Activated CD8-positive, alpha-beta memory T cell treated with anti-CD3 and anti-CD28 coated beads for 36 hours (primary cell): ENCODE measurements around the gene TAF3. TPM values are rescaled to one million over a fixed set of nuclear protein-coding genes. Genes with fewer than 3 reads are reported as not detected.
"Not testable (repeated sequence)": the region's sequence is repeated elsewhere in the genome, so short reads cannot be mapped to it uniquely, and the experiment has no call there.

Source experiments
- CTCF ChIA-PET: fragments of 350-600 bp; sonication (Branson Sonifier 250); formaldehyde crosslinking; loops from one replicate; lab custom pipeline; 2021; ENCODE audit warnings: antibody characterized with exemption; lab: Charles Lee
- POLR2A ChIA-PET: fragments of 350-600 bp; sonication (Branson Sonifier 250); formaldehyde crosslinking; loops from one replicate; lab custom pipeline; 2021; ENCODE audit warnings: antibody characterized with exemption; lab: Charles Lee
- total RNA-seq, 2 experiments: library from RNA; stranded (reverse); gene quantifications; one replicate each; pipeline ENCODE4 v1.2.3, GENCODE V29; 2021

TAF3 gene
- total RNA-seq, 2 experiments from 2014 or later: 19.4 to 20.3 TPM

DNA sequence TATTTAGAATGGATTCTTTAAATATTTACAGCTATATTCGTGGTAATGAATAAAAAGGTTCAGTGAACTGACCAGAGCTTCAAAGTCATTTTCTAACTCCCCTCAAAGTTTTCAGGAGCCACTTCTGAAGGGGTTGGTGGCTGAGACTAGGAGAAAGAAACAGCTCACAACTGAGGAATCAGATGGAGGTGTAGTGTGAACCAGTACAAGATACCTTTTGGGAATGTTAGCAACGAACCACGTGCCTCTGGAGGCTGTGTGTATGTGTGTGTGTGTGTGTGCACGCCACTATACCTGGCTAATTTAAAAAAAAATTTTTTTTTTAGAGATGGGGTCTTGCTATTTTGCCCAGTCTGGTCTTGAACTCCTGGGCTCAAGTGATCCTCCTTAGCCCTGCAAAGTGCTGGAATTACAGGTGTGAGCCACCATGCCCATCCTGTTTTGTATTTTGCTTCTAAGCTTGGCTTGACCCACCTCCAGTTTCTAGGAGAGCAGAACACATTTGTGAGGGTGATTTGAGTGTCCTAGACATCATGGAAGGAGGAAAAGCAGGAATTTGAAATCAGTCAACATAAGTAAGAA is 9.5 kb upstream of the TAF3 start:
- POLR2A ChIA-PET: interaction anchor here (0.6 to 1.4 kb wide), 2 partner anchors 9 to 880 kb away, joined by 3 to 6 read pairs; no protein-coding TSS in a partner anchor
- CTCF ChIA-PET: no interaction called here

DNA sequence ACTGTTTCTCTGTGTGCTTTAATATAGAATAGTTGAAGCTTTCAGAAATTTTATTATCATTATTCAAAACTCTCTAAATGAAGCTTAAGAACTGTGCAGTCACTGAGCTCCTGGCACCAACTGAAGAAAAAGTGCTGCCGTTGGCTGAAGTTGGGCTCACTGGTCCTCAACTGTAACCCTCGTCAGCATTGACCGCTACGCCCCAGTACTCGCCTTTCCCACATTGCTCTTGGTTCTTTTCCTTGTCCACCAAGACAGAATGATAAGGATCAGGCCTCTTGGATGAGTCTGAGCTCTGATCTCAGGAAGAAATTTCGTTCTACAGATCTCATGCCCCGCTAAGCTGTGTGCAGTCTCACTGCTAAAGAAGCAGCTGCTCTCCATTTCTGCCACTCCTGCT is 7.9 kb upstream of the TAF3 start:
- CTCF ChIA-PET: no interaction called here
- POLR2A ChIA-PET: no interaction called here

DNA sequence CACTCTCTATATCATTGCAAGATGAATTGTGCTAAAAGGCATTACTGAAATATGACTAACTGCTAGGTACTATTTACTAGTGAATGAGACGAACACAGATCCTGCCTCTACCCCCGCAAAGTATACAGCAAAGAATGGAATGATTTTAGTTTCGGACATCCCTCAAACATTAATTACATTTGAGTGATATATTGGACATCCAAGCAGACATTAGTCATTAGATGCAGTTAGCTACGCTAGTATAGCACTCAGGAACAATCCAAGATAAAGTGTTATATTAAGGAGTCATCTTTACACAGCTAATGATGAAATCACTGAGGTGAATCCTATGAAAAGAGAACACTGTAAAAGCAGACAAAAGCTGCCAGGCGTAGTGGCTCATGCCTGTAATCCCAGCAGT is 7.3 kb upstream of the TAF3 start:
- CTCF ChIA-PET: no interaction called here

DNA sequence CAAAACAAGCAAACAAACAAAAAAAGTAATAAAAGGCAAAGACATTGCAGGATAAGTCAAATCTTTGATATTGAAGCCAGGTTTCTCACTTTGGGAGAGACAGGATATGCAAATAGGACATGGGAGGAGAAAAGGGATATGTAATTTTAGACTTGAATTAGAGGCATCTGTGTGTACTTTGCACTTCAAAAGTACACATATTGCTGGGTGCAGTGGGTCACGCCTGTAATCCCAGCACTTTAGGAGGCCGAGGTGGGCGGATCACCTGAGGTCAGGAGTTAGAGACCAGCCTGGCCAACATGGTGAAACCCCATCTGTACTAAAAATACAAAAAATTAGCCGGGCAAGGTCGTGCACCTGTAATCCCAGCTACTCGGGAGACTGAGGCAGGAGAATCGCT is 6.6 kb upstream of the TAF3 start:
- CTCF ChIA-PET, POLR2A ChIA-PET: not testable (repeated sequence)

More for the DNA sequence above, 7.3 kb upstream of the TAF3 start:
- POLR2A ChIA-PET: no interaction called here

DNA sequence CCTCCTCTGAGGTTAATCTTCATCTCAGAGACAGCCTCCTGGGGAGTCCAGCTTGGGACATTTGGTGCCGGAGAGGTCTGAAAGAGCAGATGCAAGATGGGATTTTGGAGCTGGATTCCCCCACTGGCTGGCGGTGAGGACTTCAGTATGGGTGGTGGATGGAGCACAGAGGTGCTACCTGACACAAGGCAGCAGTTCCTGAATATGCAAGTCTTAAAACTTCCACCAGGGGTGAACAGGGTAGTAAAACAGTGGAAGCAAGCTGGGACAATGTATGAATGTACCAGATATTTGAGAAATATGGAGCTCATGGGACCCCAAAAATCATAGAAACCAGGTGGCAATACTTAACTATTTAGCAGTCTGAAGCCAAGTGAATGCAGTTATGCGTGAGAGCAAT is 4.8 kb upstream of the TAF3 start:
- CTCF ChIA-PET: no interaction called here

DNA sequence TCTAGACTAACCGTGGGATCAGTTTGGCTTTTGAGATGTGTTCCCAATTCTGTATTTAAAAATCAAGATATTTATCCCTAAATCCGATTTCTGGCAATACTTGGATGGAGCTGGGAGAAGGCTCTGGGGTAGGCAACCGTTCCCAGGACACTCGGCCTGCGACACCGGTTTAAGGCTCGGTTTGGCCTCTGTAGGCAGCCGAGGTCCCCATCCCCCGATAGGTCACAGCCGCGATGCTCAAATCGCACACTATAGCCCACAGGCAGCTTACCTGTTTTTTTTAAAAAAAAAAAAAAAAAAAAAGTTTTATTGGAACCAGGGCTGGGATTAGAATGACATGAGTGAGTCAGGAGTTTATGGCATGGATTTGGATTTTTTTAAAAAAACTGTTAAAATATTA is 729 bp upstream of the TAF3 start:
- CTCF ChIA-PET: interaction anchor here (0.9 to 1.4 kb wide), 2 partner anchors 13 to 26 kb away, joined by 3 to 4 read pairs; no protein-coding TSS in a partner anchor

More for the DNA sequence above, 4.8 kb upstream of the TAF3 start:
- POLR2A ChIA-PET: interaction anchor here (0.6 kb wide), 1 partner anchor 66 kb away, joined by 3 read pairs; no protein-coding TSS in a partner anchor

DNA sequence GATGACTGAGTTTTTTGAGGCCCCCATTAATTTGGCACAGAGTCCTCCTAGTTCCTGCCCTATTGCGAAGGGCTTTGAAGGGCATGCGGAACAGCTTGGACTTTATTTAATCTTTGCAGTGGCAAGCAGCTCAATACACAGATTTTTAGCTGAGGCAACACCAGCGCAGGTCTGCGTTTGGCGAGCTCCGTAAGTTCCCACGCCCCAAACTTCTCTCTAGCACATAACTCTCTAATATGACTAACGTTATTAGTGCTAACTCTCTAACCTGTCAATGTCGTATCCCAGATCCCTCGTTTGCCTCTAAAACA is 366 bp upstream of the TAF3 start:
- POLR2A ChIA-PET: interaction anchor here (0.5 to 3.9 kb wide), 5 partner anchors 9 to 1162 kb away, joined by 3 to 23 read pairs (median 4); partner anchors contain the start of genes ATP5F1C and KIN
- CTCF ChIA-PET: interaction anchor here (0.9 to 1.4 kb wide), 2 partner anchors 12 to 26 kb away, joined by 3 to 4 read pairs; no protein-coding TSS in a partner anchor

More for the DNA sequence above, 729 bp upstream of the TAF3 start:
- POLR2A ChIA-PET: interaction anchor here (0.5 to 3.9 kb wide), 5 partner anchors 9 to 1162 kb away, joined by 3 to 23 read pairs (median 4); partner anchors contain the start of genes ATP5F1C and KIN

DNA sequence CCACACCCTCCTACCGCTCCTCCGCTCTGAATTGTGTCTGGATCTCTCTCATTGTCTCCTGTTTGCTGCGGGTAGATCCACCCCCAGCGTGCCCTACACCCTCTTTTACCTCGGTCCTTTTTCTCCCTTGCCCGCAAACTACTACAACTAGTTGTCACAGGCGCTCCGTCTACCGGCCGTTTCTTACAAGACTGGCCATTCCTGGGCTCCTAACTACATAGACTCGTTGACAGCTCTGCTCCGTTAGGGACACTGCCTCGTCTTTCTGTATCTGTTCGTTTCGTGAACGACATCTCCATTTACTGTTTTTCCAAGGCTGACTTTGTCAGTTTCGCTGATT is 786 bp downstream of the TAF3 start:
- POLR2A ChIA-PET: interaction anchor here (3.9 kb wide), 1 partner anchor 31 kb away, joined by 23 read pairs; the partner anchor contains the start of genes ATP5F1C and KIN

DNA sequence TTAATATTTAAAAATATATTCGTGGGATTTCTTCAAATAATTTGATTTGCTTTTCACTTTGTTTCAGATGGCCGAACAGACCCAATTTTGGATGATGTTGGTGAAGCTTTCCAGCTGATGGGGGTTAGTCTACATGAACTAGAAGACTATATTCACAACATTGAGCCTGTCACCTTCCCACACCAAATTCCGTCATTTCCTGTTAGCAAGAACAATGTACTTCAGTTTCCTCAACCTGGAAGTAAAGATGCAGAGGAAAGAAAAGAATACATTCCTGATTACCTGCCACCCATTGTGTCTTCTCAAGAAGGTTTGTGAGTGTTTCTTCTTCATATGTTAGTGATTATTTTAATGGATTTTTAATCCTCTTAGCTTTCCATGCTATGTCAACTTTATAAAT is 5.9 kb downstream of the TAF3 start:
- ChIA-PET POLR2A (no interaction called here), CTCF (no interaction called here)

More for the DNA sequence above, 786 bp downstream of the TAF3 start:
- CTCF ChIA-PET: no interaction called here

DNA sequence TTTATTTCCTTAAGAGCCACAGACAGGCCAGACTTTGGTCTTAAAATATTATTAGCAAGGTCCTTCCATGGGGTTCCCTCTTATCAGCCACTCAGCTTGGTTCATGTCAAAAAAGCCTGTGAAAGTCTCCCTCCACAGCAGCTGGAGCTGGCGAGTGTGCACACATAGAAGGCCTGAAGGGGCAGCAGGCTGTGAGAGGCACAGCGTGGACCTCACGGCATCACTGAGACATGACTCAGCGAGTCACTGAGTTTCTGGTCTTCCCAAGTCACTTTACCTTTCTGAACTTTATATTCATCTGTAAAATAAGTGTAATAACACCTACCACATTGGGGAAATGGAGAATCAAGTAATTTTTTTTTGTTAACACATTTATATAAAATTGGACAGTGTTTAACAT is 8.7 kb downstream of the TAF3 start:
- ChIA-PET POLR2A (no interaction called here), CTCF (no interaction called here)

DNA sequence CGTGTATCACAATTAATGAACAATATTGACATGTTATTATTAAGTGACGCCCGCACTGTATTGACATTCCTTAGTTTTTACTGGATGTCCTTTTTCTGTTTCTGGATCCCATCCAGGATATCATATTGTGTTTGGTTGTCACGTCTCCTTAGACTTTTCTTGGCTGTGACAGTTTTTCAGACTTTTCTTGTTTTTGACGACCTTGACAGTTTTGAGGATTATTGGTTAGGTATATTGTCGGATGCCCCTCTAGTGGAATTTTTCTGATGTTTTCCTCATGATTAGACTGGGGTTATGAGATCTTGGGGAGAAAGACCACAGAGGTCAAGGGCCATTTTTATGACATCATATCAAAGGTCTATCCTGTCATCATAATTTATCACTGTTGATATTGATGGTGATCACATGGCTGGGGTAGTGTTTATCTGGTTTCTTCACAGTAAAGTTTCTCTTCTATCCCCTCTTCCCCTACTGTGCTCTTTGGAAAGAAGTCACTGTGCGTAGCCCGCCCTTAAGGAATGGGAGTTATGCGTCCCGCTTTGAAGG is 11.1 kb downstream of the TAF3 start:
- POLR2A ChIA-PET: no interaction called here
- CTCF ChIA-PET: no interaction called here

DNA sequence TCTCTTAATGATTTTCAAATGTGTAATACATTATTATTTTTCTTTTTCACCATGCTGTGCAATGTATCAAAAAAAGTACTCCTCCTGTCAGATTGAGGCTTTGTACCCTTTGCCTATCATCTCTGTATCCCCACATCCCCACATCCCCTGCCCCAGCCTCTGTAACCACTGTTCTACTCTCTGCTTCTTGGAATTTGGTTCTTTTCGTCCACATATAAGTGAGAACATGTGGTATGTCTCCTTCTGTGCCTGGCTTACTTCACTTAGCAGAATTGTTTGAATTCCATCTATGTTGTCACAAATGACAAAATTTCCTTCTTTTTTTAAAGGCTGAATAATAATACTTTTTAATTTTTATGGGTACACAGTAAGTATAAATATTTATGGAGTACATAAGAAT is 13.8 kb downstream of the TAF3 start:
- CTCF ChIA-PET: no interaction called here
- POLR2A ChIA-PET: no interaction called here

DNA sequence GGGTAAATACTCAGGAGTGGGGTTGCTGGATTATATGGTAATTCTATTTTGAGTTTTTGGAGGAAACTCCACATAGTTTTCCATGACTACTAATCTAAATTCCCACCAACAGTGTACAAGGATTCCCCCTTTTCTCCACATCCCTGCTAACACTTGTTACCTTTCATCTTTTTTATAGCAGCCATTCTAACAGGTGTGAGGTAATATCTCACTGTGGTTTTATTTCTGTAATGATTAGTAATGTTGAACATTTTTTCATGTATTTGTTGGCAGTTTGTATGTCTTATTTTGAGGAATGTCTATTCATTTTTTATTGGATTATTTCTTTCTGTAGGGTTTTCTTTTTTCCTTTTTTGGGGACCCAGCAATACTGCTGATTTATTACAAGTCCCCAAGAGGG is 14.9 kb downstream of the TAF3 start:
- ChIA-PET CTCF (no interaction called here), POLR2A (no interaction called here)

DNA sequence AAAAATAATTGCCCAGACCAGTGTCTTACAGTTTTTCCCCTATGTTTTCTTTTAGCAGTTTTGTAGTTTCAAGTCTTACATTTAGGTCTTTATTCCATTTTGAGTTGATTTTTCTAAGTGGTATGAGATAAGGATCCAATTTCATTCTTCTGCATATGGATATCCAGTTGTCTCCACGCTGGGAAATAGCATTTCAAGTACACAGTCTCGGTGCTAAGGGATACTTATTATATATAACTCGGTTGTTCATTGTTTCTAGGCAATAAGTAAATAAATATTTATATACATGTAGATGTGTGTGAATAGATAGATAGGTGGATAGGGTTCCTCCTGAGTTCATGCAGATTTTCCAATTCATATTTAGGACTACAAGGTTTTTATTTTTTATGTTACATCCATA is 16.0 kb downstream of the TAF3 start:
- CTCF ChIA-PET: no interaction called here
- POLR2A ChIA-PET: no interaction called here

DNA sequence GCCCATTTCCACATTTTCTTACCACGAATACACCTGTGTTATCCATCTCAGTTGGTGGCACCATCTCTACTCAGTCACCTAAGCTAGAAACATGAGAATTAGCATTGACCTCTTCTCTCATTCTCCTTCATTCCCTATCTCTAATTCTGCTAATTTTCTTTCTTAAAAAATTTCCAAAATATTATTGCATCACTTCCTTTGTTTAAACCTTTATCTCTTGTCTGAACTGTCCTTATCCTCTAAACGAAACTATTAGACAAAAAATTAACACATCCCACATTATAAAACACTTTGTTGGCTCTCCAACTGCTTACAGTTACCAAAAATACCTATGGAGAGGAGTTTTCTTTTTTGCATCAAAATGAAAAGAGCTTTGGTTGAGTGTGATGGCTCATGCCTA is 18.3 kb downstream of the TAF3 start:
- ChIA-PET POLR2A (no interaction called here), CTCF (no interaction called here)

DNA sequence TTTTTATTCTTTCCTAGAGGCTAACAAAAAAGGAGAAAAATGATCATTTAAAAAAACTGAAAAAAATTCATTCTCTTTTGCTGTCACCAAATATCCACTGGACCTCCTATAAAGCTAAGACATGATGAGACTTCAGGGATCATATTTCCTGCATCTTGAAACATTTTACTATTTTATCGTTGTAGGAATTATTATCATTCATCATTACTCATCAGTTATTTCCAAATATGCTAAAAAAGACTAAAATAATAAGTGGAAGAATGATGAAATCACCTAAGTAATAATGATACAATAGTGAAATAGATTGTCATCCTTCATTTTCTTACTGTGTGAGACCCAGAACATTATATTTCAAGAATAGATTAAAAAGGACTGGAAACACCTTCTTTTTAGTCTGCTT is 28.3 kb downstream of the TAF3 start:
- ChIA-PET CTCF (no interaction called here), POLR2A (no interaction called here)

DNA sequence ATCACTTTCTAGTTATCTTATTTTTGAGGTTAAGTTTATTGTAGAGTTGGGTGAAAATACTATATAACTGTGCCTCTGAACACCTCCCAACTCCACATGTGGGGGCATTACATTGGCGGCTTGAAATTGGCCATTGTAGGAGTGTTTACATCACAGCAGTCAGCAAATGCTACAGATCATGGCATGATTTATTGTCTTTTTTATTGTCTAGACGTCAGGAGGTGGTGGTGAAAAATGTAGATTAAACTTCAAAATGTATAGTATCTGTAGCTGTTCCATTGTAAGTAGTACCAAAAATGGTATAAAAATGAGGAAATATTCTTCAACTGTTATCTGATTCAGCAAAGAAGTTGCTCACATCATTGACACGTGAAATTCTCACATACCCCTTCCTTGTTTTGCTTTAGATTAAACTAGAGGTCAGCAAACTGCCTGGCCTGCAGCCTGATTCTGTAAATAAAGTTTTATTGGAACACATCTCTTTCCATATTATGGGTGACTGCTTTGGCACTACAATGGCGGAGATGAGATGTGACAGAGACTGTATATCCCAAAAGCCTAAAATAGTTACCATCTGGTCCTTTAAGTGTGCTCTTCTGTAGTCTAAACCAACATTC is 35.0 kb downstream of the TAF3 start:
- POLR2A ChIA-PET: no interaction called here

DNA sequence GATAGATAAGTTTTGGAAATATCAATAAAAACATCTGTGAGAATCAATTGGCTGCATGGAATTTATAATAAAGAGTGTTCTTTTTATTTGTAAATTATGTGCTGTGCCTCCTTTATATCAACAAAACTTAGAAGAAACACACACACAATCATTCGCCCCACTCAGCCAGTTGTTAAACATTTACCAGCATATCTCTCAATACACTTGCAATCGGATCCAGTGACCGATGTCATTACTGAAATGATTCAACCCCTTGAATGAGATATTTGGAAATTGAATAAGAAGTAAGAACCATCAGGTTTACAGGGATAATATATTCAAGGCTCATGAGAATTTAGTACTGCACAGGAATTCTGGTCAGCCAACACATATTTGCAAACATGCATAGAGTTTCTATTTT is 35.6 kb downstream of the TAF3 start:
- POLR2A ChIA-PET: no interaction called here
- CTCF ChIA-PET: no interaction called here

More for the DNA sequence above, 35.0 kb downstream of the TAF3 start:
- CTCF ChIA-PET: no interaction called here

DNA sequence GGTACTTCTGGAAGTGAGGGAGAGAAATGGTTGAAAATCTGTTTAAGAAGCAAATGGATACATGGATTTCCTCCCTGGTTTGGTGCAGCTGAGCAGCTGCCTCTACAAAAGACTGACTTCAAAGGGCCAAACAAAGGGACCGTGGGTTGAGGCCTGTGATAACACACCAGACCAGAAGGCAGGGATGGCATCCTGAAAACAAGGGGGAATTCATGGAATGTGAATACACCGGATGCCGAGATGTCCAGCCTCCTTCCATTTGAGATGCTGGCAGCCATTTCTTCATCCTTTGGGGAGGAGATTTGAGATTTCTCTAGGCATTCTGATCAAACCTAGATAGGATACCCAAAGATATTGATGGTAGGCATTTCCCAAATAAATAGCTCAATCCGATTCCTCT is 36.9 kb downstream of the TAF3 start:
- CTCF ChIA-PET: no interaction called here
- POLR2A ChIA-PET: no interaction called here

DNA sequence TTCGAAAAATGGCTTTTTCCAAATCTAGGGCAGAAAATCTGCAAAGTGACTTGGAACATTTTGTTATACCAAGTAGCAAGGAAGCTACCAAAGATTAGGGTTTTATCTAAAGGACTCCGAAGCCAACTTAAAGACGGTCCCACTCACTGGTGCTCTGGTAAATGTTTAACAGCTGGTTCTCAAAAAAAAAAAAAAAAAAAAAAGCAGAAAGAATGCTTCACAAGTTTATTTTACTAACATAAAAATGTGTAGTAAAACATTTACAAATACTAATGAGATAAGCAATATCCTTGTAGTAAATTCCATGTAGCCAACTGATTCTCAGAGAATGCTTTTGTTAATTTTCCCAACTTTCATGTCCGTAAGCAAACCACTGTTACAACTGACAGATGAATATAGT is 38.4 kb downstream of the TAF3 start:
- ChIA-PET POLR2A (no interaction called here), CTCF (interaction anchor here (0.6 to 0.7 kb wide), 2 partner anchors 189 to 796 kb away, joined by 3 to 4 read pairs; no protein-coding TSS in a partner anchor)

DNA sequence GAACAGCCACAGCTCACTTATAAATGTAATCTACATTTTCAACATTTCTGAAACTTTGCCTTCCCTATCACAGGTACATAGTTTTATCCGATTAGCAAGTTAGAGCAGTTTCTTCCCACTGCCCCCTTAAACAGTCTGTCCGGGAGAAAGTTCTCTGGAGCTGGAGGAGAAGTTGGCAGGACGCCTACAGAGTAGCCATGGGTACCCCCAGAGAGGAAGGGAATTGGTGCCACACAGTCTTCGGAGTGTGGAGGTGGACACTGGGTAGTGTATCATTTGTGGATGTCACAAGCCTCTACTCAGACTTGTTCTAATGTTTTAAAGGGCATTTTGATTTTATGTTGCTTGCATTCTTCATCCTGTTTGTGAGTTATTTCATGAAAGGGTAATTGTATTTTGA is 39.0 kb downstream of the TAF3 start:
- CTCF ChIA-PET: no interaction called here
- POLR2A ChIA-PET: interaction anchor here (0.5 to 0.6 kb wide), 2 partner anchors 34 to 403 kb away, joined by 3 read pairs; no protein-coding TSS in a partner anchor
